Measurements from ENCODE around the gene SEC63.

SEC63 gene

DNA sequence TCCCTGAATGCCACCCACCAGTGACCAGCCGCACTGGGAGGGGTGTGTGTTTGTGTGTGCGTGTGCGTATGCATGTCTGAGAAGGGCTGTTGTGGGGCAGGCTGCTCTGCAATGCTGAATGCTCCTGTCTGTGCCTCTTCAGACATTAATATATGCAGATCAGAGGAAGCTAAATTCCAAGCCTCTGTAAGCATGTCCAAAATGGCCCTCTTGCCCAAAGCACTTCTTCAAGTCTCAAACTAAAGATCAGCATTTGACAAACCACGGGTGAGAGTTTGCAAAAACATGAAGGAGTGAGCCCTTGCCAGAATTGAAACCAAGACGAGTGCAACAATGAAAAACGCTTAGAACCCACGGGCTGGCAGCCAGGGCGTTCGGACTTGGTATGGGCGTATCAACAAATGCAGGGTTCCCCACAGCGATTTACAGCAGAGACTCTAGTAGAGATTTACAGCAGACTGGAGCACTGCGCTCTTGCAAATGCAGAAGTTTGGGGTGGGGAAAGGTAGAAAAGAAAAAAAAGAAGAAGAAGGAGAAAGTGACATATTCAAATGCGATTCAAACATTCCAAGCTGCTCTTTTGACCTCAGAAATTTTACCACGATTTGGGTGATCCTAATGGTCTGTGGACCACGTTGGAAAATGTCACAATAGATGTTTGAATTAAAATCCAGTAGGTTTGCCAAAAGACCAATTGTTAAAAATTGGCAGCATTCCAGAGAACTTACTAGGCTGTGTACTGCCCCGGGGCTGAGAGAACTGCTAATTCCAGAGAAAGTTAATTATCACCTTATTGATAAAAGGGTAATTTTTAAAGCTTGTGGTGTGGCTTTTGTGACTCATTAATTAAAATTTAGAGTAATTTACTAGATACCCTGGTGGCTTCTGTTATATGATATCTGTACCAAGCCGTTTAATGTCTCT lies 137.4 kb downstream of the SEC63 start:
- DNase-seq = peak in 13 of 51 donors; percentile 3 to 50 (median 20)

DNA sequence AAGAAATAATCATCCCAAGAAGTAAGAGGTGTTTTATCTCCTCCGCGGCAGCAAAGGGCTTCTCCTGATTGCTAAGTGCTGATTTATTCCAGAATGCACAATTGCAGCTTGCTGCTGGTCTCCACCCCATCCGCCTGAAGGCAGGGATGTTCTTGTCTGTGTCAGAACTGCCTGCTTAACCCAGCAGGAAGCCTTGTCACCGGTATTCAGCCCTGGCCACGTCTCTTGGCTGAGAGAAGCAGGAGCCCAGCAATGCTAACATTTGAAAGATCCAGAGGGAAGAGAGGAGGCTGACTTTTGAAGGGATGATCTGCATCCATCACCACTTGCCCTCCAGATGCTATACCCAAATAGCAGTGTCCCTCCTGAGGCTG lies 138.1 kb downstream of the SEC63 start:
- DNase-seq = peak in 1 of 51 donors; percentile 34

DNA sequence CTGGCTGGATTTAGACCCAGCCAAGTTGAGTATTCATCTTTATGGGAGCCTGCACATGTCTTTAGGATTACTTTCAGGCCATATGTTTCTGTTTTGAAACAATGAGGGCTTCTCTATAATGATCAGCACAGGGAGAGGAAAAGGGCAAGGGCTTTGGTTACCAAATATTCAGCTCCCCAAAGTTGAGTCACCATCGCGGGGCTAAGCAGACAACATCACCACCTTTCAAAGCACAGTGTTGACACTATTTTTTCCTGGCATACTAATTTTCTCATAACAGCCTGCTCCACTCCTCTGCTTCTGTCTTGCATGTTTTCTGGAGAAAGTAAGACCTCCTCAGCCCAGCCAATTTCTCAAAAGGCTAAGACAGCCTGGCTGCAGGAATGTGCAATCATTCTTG lies 138.8 kb downstream of the SEC63 start:
- no peak for DNase-seq

DNA sequence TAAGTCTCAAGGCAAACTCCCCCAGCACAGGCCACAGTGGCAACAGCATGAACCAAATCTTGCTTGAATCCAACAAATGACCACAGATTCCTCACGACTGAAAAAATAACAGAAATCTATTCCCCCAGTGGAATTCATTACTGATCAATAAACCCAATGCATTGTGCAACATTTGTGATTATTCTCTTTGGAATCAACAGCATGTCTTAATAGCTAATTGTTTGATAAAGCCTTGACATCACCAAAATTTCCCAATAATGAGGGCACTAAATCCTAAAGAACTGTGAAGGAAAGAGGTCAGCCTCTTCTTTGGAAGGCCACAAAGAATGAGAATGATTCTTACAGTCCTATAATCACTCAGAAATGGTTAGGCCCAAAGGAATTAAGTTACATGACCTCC lies 139.7 kb downstream of the SEC63 start:
- DNase-seq = no peak

DNA sequence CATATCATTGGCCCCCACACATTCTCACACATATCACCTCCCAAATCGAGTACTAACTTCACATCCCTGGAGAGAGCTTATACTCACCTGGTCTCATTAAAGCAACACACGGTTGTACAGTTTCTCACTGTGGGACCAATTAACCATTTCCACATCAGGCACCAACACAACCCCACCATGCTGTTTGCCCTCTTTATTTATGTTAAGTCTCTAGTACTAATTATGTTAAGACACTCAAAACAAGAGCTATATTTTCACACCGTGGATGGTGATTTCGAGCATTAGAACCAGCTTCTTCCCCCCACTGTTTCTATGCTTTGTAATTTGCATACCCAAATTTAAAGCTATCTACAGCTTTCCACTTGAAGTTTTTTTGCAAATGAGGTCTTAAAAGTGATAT lies 140.2 kb downstream of the SEC63 start:
- no peak for DNase-seq

Measured in hypothalamus (tissue), 51 donors.